A673 (cell line): ENCODE measurements around the gene KATNAL1. TPM values are rescaled to one million over a fixed set of nuclear protein-coding genes. Genes with fewer than 3 reads are reported as not detected.

Experiments used
- BruUV-seq: library from RNA; stranded (reverse); fragments of 400-500 nt; replicated peaks from 2 replicates; lab custom pipeline; 2021; lab: Mats Ljungman, UMichigan
- CTCF ChIA-PET: fragments of 300-600 bp; sonication (Branson Sonifier 250); formaldehyde crosslinking; loops from one replicate; lab custom pipeline; 2022; ENCODE audit warnings: antibody characterized with exemption; lab: Charles Lee
- POLR2A ChIA-PET: fragments of 300-600 bp; sonication (Branson Sonifier 250); formaldehyde crosslinking; loops from one replicate; lab custom pipeline; 2022; ENCODE audit warnings: antibody characterized with exemption; ENCODE audit not compliant: low non-redundant PET; lab: Charles Lee
- DNase-seq: peaks from one replicate; pipeline ENCODE4 v3.0.0-alpha.2; 2015; ENCODE audit warnings: low spot score
- H3K27ac ChIP-seq: fragments of 200-600 bp; sonication (generic); 2 replicates; pipeline ENCODE4 v1.5.1; 2016; ENCODE audit warnings: mixed run types, low read depth, mild to moderate bottlenecking, mixed read lengths, antibody characterized with exemption, low read length; ENCODE audit not compliant: poor library complexity, severe bottlenecking
- H3K27me3 ChIP-seq: fragments of 200-600 bp; sonication (generic); replicated peaks from 2 replicates; pipeline ENCODE4 v1.6.1; 2017; ENCODE audit warnings: mixed run types, low read depth, mild to moderate bottlenecking, mixed read lengths, antibody characterized with exemption, low read length; ENCODE audit not compliant: insufficient read depth, poor library complexity
- H3K36me3 ChIP-seq: fragments of 200-600 bp; sonication (generic); 2 replicates; pipeline ENCODE4 v1.6.1; 2016; ENCODE audit warnings: mixed run types, mild to moderate bottlenecking, mixed read lengths, antibody characterized with exemption, low read length; ENCODE audit not compliant: insufficient read depth, poor library complexity, severe bottlenecking
- H3K4me1 ChIP-seq: fragments of 200-600 bp; sonication (generic); 2 replicates; pipeline ENCODE4 v1.6.1; 2017; ENCODE audit warnings: mixed run types, mild to moderate bottlenecking, mixed read lengths, antibody characterized with exemption, low read length; ENCODE audit not compliant: insufficient read depth, poor library complexity, severe bottlenecking
- H3K4me3 ChIP-seq: fragments of 200-600 bp; sonication (generic); 2 replicates; pipeline ENCODE4 v1.5.1; 2016; ENCODE audit warnings: low read depth, mixed run types, mild to moderate bottlenecking, mixed read lengths, low read length; ENCODE audit not compliant: poor library complexity, severe bottlenecking
- H3K9me3 ChIP-seq: fragments of 200-600 bp; sonication (generic); 2 replicates; pipeline ENCODE4 v1.6.1; 2016; ENCODE audit warnings: mixed run types, low read depth, mild to moderate bottlenecking, mixed read lengths, antibody characterized with exemption, low read length; ENCODE audit not compliant: poor library complexity, severe bottlenecking
- EZH2 ChIP-seq: fragments of 200-600 bp; sonication (generic); IDR thresholded peaks from 2 replicates; pipeline ENCODE4 v1.6.1; 2017; ENCODE audit warnings: borderline replicate concordance, low read depth, mild to moderate bottlenecking, mixed read lengths, antibody characterized with exemption, low read length; ENCODE audit not compliant: poor library complexity, severe bottlenecking
- intact Hi-C: fragments of 100-400 bp; cut with micrococcal nuclease; formaldehyde crosslinking; loops from one replicate; pipeline ENCODE4 v1.10.0; 2022; ENCODE audit not compliant: unreplicated experiment
- total RNA-seq: library from RNA; stranded (reverse); gene quantifications from 2 replicates; pipeline ENCODE4 v1.2.3, GENCODE V29; 2021
- TF ChIP-seq, protein P1 (sequence below): fragments of 300-800, 200-600 bp; sonication (generic); conservative IDR thresholded peaks from 2 replicates; pipeline ENCODE4 v1.5.1; 2017; ENCODE audit warnings: low read depth, mild to moderate bottlenecking, antibody characterized with exemption, low read length, moderate library complexity, mixed read lengths

KATNAL1 gene
- total RNA-seq, 1 experiment from 2014 or later, result 63.0 TPM

DNA sequence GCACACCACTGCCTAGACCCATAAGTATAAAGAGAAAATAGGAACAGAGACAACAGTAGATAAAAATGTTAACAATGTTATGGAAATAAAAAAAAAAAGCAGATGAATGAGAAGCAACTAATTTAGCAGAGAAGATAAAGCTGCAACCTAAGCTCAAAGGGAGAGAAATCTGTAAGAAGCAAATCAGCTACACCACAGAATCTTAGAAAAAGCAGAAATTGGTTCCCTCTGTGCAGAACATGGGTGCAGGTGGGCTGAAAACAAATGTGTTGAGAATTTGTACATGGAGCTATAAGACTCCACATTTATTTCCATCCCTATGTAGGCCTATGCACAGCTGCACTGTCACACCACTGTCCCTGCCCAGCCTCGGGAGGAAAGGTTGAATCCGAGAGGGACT is 44.8 kb upstream of the KATNAL1 start:
- CTCF ChIA-PET, result no interaction called here
- no TSS peak for BruUV-seq
- intact Hi-C loops, result no loop called here

GRCh38 chr13:30346789-30347167 is 39.4 kb upstream of the KATNAL1 start:
- BruUV-seq, result no TSS peak
- peaks cover 10% of the 10 kb centered on the region for H3K4me1 ChIP-seq
- H3K4me3 ChIP-seq, result no peak overlapping the region
- no peaks in the 10 kb centered on the region for H3K27me3 ChIP-seq
- H3K27ac ChIP-seq, result no peak overlapping the region
- TF ChIP-seq, protein P1, sequence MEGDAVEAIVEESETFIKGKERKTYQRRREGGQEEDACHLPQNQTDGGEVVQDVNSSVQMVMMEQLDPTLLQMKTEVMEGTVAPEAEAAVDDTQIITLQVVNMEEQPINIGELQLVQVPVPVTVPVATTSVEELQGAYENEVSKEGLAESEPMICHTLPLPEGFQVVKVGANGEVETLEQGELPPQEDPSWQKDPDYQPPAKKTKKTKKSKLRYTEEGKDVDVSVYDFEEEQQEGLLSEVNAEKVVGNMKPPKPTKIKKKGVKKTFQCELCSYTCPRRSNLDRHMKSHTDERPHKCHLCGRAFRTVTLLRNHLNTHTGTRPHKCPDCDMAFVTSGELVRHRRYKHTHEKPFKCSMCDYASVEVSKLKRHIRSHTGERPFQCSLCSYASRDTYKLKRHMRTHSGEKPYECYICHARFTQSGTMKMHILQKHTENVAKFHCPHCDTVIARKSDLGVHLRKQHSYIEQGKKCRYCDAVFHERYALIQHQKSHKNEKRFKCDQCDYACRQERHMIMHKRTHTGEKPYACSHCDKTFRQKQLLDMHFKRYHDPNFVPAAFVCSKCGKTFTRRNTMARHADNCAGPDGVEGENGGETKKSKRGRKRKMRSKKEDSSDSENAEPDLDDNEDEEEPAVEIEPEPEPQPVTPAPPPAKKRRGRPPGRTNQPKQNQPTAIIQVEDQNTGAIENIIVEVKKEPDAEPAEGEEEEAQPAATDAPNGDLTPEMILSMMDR, result no peak
- no peak for TF ChIP-seq EZH2
- H3K9me3 ChIP-seq, result no peaks in the 10 kb centered on the region
- no peaks in the 10 kb centered on the region for H3K36me3 ChIP-seq
- no peak for DNase-seq
- CTCF ChIA-PET, result no interaction called here
- POLR2A ChIA-PET, result no interaction called here
- intact Hi-C loops, result no loop called here

More for the DNA sequence above, 44.8 kb upstream of the KATNAL1 start:
- Histone ChIP-seq H3K36me3 (no peaks in the 10 kb centered on the region), H3K4me1 (peaks cover 10% of the 10 kb centered on the region), H3K9me3 (peaks cover 13% of the 10 kb centered on the region), H3K27ac (no peak overlapping the region), H3K4me3 (no peak overlapping the region), H3K27me3 (no peaks in the 10 kb centered on the region)
- no peak for TF ChIP-seq EZH2
- TF ChIP-seq, protein P1, result no peak
- DNase-seq, result no peak
- POLR2A ChIA-PET, result no interaction called here

GRCh38 chr13:30346153-30346788 is 38.9 kb upstream of the KATNAL1 start:
- Histone ChIP-seq H3K9me3 (no peaks in the 10 kb centered on the region), H3K27ac (no peak overlapping the region), H3K4me3 (no peak overlapping the region), H3K4me1 (peaks cover 14% of the 10 kb centered on the region), H3K27me3 (no peaks in the 10 kb centered on the region), H3K36me3 (no peaks in the 10 kb centered on the region)
- CTCF ChIA-PET, result no interaction called here
- TF ChIP-seq EZH2, result no peak
- TF ChIP-seq, protein P1, result no peak
- DNase-seq, result no peak
- POLR2A ChIA-PET, result interaction anchor here (0.5 kb wide), 1 partner anchor 120 kb away, joined by 6 read pairs; the partner anchor contains the start of gene HMGB1
- no TSS peak for BruUV-seq
- intact Hi-C loops, result no loop called here
